Left lung (tissue), 10 donors: ENCODE data around the gene MCCD1. TPM values are rescaled to one million over a fixed set of nuclear protein-coding genes. Genes with fewer than 3 reads are reported as not detected.

Source experiments
- ATAC-seq: fragments of 200-7000 bp; cut with Tn5 transposase; one replicate; pipeline ENCODE4 v1.9.1; 2020; ENCODE audit warnings: moderate library complexity
- DNase-seq, 4 donors: peaks; one replicate each; pipeline ENCODE4 v3.0.0-alpha.2; 2013 to 2020
- H3K27ac ChIP-seq, 2 donors: fragments of 200-600 bp; sonication (generic) in 1 of 2; one replicate each; pipeline versions ENCODE4 v1.5.0 to v1.8.0; 2020 to 2021
- H3K27me3 ChIP-seq, 2 donors: fragments of 200-600 bp; sonication (generic) in 1 of 2; one replicate each; pipeline versions ENCODE4 v1.5.0 to v1.8.0; 2020 to 2021
- H3K36me3 ChIP-seq, 2 donors: fragments of 200-600 bp; sonication (generic) in 1 of 2; one replicate each; pipeline versions ENCODE4 v1.5.0 to v1.8.0; 2020 to 2021
- H3K4me1 ChIP-seq, 2 donors: fragments of 200-600 bp; one replicate each; pipeline ENCODE4 v1.8.0; 2021
- H3K4me3 ChIP-seq, 2 donors: fragments of 200-600 bp; sonication (generic) in 1 of 2; one replicate each; pipeline versions ENCODE4 v1.5.0 to v1.8.0; 2020 to 2021; ENCODE audit warnings: mild to moderate bottlenecking in 1 of 2
- H3K9me3 ChIP-seq, 2 donors: fragments of 200-600 bp; sonication (generic) in 1 of 2; one replicate each; pipeline versions ENCODE4 v1.5.0 to v1.8.0; 2020 to 2021
- CTCF ChIP-seq, 2 donors: fragments of 200-600 bp; sonication (generic) in 1 of 2; IDR thresholded peaks; one replicate each; pipeline versions ENCODE4 v1.5.0 to v1.8.0; 2021; ENCODE audit warnings: antibody characterized with exemption in 2 of 2
- intact Hi-C, 2 donors: fragments of 100-400 bp; cut with DNase I; formaldehyde crosslinking; loops; one replicate each; pipeline versions ENCODE4 v1.11.2 to v1.14.2; 2022
- polyA plus RNA-seq, 6 donors: library from polyadenylated mRNA; unstranded; fragments of 120-200 nt; gene quantifications; one replicate each; pipeline ENCODE4 v1.2.1, GENCODE V29; 2013; ENCODE audit not compliant: insufficient read length in 6 of 6
- total RNA-seq, 2 donors: library from RNA; stranded (reverse); fragmentation: NEBNext Ultra II Directional; extraction: Animal tissue kit (Norgen Biotek cat#: 25700); gene quantifications; one replicate each; pipeline ENCODE4 v1.2.1, GENCODE V29; 2021
- donor health status: DM: no; HTN: yes; CAD: no.
- donor health status: DM: no; HTN: no; CAD: no.

MCCD1 gene
- total and polyA plus RNA-seq, 8 donors, result 0.23 to 0.27 (median 0.24) TPM; not detected in 5

DNA sequence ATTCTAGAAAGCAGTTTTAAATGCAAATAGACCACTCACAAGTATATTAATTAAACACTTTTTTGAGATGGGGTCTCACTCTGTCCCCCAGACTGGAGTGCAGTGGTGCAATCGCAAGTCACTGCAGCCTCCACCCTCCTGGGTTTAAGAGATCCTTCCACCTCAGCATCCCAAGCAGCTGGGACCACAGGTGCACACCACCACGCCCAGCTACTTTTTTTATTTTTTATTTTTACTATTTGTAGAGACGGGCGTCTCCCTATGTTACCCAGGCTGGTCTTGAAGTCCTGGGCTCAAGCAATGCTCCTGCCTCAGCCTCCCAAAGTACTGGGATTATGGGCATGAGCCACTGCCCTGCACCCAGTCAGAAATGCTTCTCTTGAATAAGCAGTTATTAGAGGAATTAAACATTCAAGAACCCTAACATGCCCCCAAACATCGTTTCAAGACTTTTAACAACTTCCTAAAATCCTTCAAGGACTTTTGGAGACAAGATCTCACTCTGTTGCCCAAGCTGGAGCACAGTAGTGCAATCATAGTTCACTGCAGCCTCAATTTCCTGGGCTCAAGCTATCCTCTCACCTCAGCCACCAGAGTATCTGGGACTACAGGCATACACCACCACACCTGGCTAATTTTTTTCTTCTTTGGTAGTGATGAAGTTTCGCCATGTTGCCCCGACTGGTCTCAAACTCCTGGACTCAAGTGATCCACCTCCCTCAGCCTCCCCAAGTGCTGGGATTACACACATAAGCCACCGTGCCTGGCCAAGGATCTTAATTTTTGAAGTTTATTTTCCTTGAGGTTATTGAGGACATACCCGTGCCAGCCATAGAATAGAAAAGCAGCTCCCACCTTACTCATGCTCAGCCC is 3.2 kb downstream of the MCCD1 start:
- Histone ChIP-seq H3K4me1 (peaks cover 0 to 15% of the 10 kb centered on the region in 2 donors), H3K9me3 (no peaks in the 10 kb centered on the region), H3K27me3 (no peaks in the 10 kb centered on the region), H3K36me3 (peaks cover 0 to 86% of the 10 kb centered on the region in 2 donors), H3K27ac (no peak overlapping the region), H3K4me3 (no peak overlapping the region)
- ATAC-seq (no peak), DNase-seq (no peak)
- intact Hi-C loops, result no loop called here
- TF ChIP-seq CTCF (IDR thresholded peaks at IDR 0.05), result no peak

DNA sequence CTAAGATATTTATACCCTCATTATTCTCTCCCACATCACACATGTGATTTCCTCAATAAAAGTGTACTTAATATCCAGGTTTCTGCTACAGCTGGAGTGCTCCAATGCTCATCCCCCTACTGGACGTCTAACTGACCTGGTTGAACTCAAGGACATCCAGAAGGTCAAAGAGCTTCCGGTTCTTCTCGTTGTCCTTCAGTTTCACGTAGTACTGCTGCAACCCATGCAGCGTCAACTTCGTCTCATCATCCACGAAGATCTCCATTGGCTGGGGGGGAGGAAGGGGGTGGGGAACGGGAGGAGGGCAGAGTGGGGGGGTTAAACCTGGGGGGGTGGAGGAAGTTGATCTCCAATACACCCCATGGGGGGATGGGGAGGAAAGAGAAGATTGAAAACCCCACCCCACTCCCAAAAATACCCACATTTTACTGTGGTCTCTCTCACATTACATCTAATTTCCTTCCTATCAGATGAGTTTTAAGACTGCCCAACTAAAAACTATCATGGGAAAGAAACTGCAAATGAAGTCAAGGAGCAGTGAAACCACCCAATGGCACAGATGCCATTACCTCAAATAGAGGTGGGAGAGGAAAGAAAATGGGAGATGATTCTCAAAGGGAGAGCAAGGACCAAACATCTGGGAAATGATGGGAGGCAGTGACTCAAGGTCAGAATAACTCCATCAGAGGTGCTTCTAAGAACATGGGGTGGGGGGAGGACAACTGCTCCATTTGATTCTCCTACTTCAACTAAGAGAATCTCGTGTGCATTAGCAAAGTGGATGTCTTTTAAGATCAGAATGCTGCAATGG is 4.1 kb downstream of the MCCD1 start:
- peaks cover 0 to 95% of the 10 kb centered on the region in 2 donors for H3K36me3 ChIP-seq
- no peaks in the 10 kb centered on the region for H3K27me3 ChIP-seq
- H3K9me3 ChIP-seq, result no peaks in the 10 kb centered on the region
- intact Hi-C loops, result no loop called here
- peaks cover 0 to 20% of the 10 kb centered on the region in 2 donors for H3K4me1 ChIP-seq
- ATAC-seq (no peak), DNase-seq (no peak)
- no peak overlapping the region for H3K27ac ChIP-seq
- no peak for TF ChIP-seq CTCF (IDR thresholded peaks at IDR 0.05)
- no peak overlapping the region for H3K4me3 ChIP-seq

DNA sequence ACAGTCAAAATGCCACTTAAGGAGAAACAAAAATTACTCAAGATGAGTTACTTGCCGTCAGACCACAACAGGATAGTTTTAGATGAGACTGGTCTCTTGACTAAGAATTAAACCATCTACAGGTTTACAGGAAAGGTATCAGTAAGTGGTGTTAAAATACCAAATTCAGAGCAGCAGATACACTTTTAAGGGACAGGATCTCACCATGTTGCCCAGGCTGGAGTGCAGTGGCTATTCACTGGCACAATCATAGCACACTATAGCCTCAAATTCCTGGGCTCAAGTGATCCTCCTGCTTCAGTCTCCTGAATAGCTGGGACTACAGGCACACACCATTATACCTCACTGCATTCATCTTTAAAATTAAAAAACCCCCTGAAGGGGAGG is 4.7 kb downstream of the MCCD1 start:
- Histone ChIP-seq H3K4me1 (peaks cover 0 to 25% of the 10 kb centered on the region in 2 donors), H3K27ac (no peak overlapping the region), H3K4me3 (no peak overlapping the region), H3K36me3 (peaks cover 0 to 99% of the 10 kb centered on the region in 2 donors), H3K9me3 (no peaks in the 10 kb centered on the region), H3K27me3 (no peaks in the 10 kb centered on the region)
- DNase-seq (no peak), ATAC-seq (no peak)
- no peak for TF ChIP-seq CTCF (IDR thresholded peaks at IDR 0.05)
- intact Hi-C loops, result no loop called here

- Histone ChIP-seq H3K4me1 (peaks cover 0 to 31% of the 10 kb centered on the region in 2 donors), H3K27me3 (no peaks in the 10 kb centered on the region), H3K9me3 (no peaks in the 10 kb centered on the region), H3K4me3 (no peak overlapping the region), H3K27ac (no peak overlapping the region), H3K36me3 (peaks cover 0 to 99% of the 10 kb centered on the region in 2 donors)
- intact Hi-C loops, result no loop called here
- no peak for TF ChIP-seq CTCF (IDR thresholded peaks at IDR 0.05)
- ATAC-seq (no peak), DNase-seq (no peak)
Measured at GRCh38 chr6:31534011-31534410, 5.2 kb downstream of the MCCD1 start.

DNA sequence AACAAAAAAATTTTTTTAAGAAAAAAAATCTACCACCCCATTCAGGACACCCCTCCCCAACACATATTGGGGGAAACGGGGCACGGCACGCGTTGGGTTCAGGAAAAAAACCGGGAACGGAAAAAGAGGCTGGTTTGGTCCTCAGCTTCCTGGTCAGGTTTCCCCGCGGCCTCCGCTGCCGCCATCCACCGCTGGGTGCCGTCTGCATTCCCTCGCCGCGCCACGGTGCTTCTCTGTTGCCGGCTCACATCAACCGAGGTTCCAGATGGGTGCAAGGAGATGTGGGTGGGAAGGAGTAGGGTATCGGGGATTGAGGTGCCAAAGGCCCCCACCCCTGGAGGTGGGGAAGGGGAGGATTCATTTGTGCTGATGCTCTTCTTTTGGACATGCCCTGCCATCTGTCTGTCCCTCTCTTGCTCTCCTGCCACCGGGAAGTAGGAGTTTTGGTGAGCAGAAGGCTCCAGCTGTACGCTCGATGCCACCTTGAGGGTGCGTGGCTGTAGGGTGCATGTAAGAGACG is 5.8 kb downstream of the MCCD1 start:
- peaks cover 0 to 100% of the 10 kb centered on the region in 2 donors for H3K36me3 ChIP-seq
- intact Hi-C loops, result no loop called here

More for the DNA sequence above, 5.8 kb downstream of the MCCD1 start:
- Histone ChIP-seq H3K9me3 (no peaks in the 10 kb centered on the region), H3K27me3 (no peaks in the 10 kb centered on the region), H3K4me3 (no peak overlapping the region), H3K27ac (no peak overlapping the region), H3K4me1 (peaks cover 5 to 36% of the 10 kb centered on the region in 2 donors)
- no peak for DNase-seq
- TF ChIP-seq CTCF (IDR thresholded peaks at IDR 0.05), result no peak
- ATAC-seq, result no peak
